Measurements from ENCODE around the gene RIC8B. TPM values are rescaled to one million over a fixed set of nuclear protein-coding genes. Genes with fewer than 3 reads are reported as not detected.

Gene RIC8B
- total and polyA plus RNA-seq, 2 of the 8 experiments (the other 6 are each of a cell fraction or from before 2014, with no cell fraction given) = 8.2 to 25.3 TPM

DNA sequence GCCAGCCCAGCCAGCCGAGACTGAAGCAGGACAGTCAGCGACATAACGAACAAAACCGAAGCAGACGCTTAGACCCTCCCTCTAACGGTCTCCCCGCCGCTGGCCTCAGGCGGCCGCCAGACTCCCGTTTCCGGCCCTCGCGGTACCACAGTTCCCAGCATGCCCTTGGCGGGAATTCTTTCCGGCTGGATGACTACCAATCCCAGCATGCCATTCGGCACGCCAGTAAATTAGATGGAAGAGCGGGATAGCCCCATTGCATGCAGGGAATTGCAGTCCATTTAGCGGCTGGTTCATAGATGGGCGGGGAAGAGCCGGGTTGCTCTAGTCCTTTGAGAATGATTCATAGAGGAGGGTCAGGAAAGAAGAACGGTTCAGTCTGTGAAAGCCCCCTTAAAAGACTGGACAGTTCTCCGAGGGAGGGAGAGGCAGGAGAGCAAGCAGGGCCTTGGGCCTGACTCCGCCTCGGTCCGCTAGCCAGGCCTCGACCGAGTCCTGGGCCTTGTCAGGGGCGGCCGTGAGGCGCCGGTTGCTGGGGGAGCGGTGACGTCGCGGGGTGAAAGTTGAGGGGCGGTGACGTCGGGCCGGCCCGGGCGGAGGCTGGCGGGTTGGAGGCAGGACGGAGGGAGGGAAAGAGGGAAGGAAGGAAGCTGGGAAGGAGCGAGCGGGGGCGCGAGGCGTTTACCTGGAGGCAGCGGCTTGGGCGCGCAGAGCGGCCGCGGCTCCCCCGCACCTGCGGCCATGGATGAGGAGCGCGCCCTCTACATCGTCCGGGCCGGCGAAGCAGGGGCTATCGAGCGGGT lies at the start of gene RIC8B (continued):
- TF ChIP-seq RAD21 (IDR thresholded peaks at IDR 0.05 in 1 of 2, conservative IDR thresholded peaks at IDR 0.05 in 1 of 2; ENCODE audit: low read depth in 2 of 2, low read length in 2 of 2) = peak in 1 of 2 experiments; percentile 9; a peak in 1 of 4 replicates
- TF ChIP-seq POLR2AphosphoS5 (IDR thresholded peaks at IDR 0.05; ENCODE audit: low read depth, low read length) = peak; percentile 73
- no peak for TF ChIP-seq FOSL1 (IDR thresholded peaks at IDR 0.05; ENCODE audit: insufficient read depth, low read depth, low read length)
- peak; percentile 87 for TF ChIP-seq ASH2L (IDR thresholded peaks at IDR 0.05; ENCODE audit: low read length)
- peak; percentile 95 for TF ChIP-seq SIX5 (IDR thresholded peaks at IDR 0.05; ENCODE audit: low read depth, low read length)
- TF ChIP-seq NRF1 (IDR thresholded peaks at IDR 0.05; ENCODE audit: low read depth, low read length) = no peak
- TF ChIP-seq, protein P1, sequence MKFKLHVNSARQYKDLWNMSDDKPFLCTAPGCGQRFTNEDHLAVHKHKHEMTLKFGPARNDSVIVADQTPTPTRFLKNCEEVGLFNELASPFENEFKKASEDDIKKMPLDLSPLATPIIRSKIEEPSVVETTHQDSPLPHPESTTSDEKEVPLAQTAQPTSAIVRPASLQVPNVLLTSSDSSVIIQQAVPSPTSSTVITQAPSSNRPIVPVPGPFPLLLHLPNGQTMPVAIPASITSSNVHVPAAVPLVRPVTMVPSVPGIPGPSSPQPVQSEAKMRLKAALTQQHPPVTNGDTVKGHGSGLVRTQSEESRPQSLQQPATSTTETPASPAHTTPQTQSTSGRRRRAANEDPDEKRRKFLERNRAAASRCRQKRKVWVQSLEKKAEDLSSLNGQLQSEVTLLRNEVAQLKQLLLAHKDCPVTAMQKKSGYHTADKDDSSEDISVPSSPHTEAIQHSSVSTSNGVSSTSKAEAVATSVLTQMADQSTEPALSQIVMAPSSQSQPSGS (IDR thresholded peaks at IDR 0.05; ENCODE audit: low read length) = 0 out of 2 replicates have a peak, but pooled peaks have one; percentile 76
- 0 out of 2 replicates have a peak, but pooled peaks have one; percentile 10 for TF ChIP-seq SRF (IDR thresholded peaks at IDR 0.05; ENCODE audit: low read depth, low read length)
- TF ChIP-seq BRCA1 (IDR thresholded peaks at IDR 0.05; ENCODE audit: low read depth, low read length) = peak; percentile 78
- TF ChIP-seq, protein P2, sequence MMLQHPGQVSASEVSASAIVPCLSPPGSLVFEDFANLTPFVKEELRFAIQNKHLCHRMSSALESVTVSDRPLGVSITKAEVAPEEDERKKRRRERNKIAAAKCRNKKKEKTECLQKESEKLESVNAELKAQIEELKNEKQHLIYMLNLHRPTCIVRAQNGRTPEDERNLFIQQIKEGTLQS (IDR thresholded peaks at IDR 0.05; ENCODE audit: insufficient read depth, low read depth, low read length) = 0 out of 2 replicates have a peak, but pooled peaks have one; percentile 37
- TF ChIP-seq, protein P3, sequence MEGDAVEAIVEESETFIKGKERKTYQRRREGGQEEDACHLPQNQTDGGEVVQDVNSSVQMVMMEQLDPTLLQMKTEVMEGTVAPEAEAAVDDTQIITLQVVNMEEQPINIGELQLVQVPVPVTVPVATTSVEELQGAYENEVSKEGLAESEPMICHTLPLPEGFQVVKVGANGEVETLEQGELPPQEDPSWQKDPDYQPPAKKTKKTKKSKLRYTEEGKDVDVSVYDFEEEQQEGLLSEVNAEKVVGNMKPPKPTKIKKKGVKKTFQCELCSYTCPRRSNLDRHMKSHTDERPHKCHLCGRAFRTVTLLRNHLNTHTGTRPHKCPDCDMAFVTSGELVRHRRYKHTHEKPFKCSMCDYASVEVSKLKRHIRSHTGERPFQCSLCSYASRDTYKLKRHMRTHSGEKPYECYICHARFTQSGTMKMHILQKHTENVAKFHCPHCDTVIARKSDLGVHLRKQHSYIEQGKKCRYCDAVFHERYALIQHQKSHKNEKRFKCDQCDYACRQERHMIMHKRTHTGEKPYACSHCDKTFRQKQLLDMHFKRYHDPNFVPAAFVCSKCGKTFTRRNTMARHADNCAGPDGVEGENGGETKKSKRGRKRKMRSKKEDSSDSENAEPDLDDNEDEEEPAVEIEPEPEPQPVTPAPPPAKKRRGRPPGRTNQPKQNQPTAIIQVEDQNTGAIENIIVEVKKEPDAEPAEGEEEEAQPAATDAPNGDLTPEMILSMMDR (IDR thresholded peaks at IDR 0.05; ENCODE audit: control extremely low read depth in 1 of 3, insufficient read depth in 1 of 3, low read depth in 1 of 3, low read length in 3 of 3) = no peak
- no peak for TF ChIP-seq CEBPB (IDR thresholded peaks at IDR 0.05; ENCODE audit: low read depth, low read length)
- TF ChIP-seq SUZ12 (IDR thresholded peaks at IDR 0.05; ENCODE audit: low read length) = no peak
- no peak for TF ChIP-seq TCF12 (IDR thresholded peaks at IDR 0.05; ENCODE audit: low read depth, low read length)
- TF ChIP-seq CHD2 (IDR thresholded peaks at IDR 0.05; ENCODE audit: low read length) = peak; percentile 96
